Left kidney (tissue), 2 donors: Measurements from ENCODE around the gene POLL. TPM values are rescaled to one million over a fixed set of nuclear protein-coding genes. Genes with fewer than 3 reads are reported as not detected.

Source experiments
- DNase-seq: peaks from one replicate; pipeline ENCODE4 v3.0.0-alpha.2; 2013
- polyA plus RNA-seq: library from polyadenylated mRNA; unstranded; fragments of 120-200 nt; gene quantifications from one replicate; pipeline ENCODE4 v1.2.1, GENCODE V29; 2013; ENCODE audit not compliant: insufficient read length

POLL gene
- polyA plus RNA-seq, 1 donor = 39.9 TPM

GRCh38 chr10:101573885-101574753 lies 13.9 kb downstream of the POLL start:
- no peak for DNase-seq

- DNase-seq = no peak
Observed at GRCh38 chr10:101572785-101573184, 15.3 kb downstream of the POLL start.

- DNase-seq = no peak
Observed at GRCh38 chr10:101572126-101572525, 15.9 kb downstream of the POLL start.

- no peak for DNase-seq
Observed at GRCh38 chr10:101571271-101571925, 16.7 kb downstream of the POLL start.

GRCh38 chr10:101570428-101571270 lies 17.4 kb downstream of the POLL start:
- no peak for DNase-seq

- DNase-seq = peak; percentile 65
Observed at GRCh38 chr10:101569622-101570427, 18.2 kb downstream of the POLL start.

GRCh38 chr10:101569323-101569621 lies 18.8 kb downstream of the POLL start:
- DNase-seq = no peak

- DNase-seq = no peak
Observed at GRCh38 chr10:101568054-101568745, 19.9 kb downstream of the POLL start.

GRCh38 chr10:101567165-101568006 lies 20.7 kb downstream of the POLL start:
- no peak for DNase-seq

- peak; percentile 29 for DNase-seq
Observed at GRCh38 chr10:101566333-101567164, 21.5 kb downstream of the POLL start.

- no peak for DNase-seq
Observed at GRCh38 chr10:101565936-101566332, 22.1 kb downstream of the POLL start.

- DNase-seq = no peak
Observed at GRCh38 chr10:101565370-101565900, 22.6 kb downstream of the POLL start.

GRCh38 chr10:101564490-101564991 lies 23.5 kb downstream of the POLL start:
- no peak for DNase-seq

- DNase-seq = no peak
Observed at GRCh38 chr10:101563497-101564040, 24.5 kb downstream of the POLL start.

- no peak for DNase-seq
Observed at GRCh38 chr10:101563007-101563406, 25.1 kb downstream of the POLL start.

- DNase-seq = no peak
Observed at GRCh38 chr10:101562231-101562630, 25.8 kb downstream of the POLL start.

GRCh38 chr10:101561068-101561915 lies 26.8 kb downstream of the POLL start:
- no peak for DNase-seq
